ENCODE measurements around the gene ALKAL2. TPM values are rescaled to one million over a fixed set of nuclear protein-coding genes. Genes with fewer than 3 reads are reported as not detected.

Gene ALKAL2
- total and polyA plus RNA-seq, 2 donors (not counting 3 experiments of a cell fraction or from before 2014, with no cell fraction given), result not detected

DNA sequence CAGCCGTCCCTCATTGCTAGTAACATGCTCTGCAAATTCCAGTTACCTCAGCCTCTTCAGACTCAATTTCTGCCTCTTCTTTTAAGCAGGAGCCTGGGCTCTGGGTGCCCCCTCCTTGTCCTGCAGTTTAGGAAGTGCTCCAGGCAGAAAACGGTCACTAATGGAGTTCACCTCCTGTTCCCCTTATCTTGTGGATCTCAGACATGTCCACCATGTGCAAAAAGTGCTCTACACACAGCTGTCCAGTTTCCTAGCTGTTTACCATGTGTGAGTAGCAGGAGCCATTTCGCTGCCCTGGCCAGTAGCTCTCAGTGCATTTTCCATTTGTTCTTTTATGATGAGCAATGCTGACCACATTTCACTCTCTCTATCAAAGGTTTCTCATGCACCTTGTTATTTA lies 29.0 kb downstream of the ALKAL2 start:
- Histone ChIP-seq H3K36me3 (ENCODE audit: control insufficient read depth in 2 of 2, extremely low read depth in 1 of 2, insufficient read depth in 2 of 2, low read length in 2 of 2) (no peaks in the 10 kb centered on the region), H3K4me1 (ENCODE audit: control insufficient read depth, extremely low read depth, insufficient read depth, low read length) (peaks cover 4% of the 10 kb centered on the region), H4K20me1 (replicated peaks; ENCODE audit: control insufficient read depth, extremely low read depth, insufficient read depth, low read length) (peaks cover 2% of the 10 kb centered on the region), H3K9ac (replicated peaks; ENCODE audit: extremely low read depth, insufficient read depth, low read length) (no peak overlapping the region), H3K4me3 (replicated peaks in 1 of 3; ENCODE audit: insufficient read depth in 1 of 3, low read depth in 1 of 3, low read length in 3 of 3) (no peak overlapping the region), H3K27ac (ENCODE audit: insufficient read depth, low read depth, low read length) (no peak overlapping the region), H3K27me3 (ENCODE audit: control insufficient read depth in 2 of 2, insufficient read depth in 2 of 2, low read length in 2 of 2) (no peaks in the 10 kb centered on the region), H3K9me1 (replicated peaks; ENCODE audit: control insufficient read depth, extremely low read depth, insufficient read depth, low read length) (no peaks in the 10 kb centered on the region), H3K4me2 (ENCODE audit: insufficient read depth, low read length) (no peak overlapping the region), H3K9me3 (replicated peaks; ENCODE audit: control insufficient read depth, insufficient read depth, low read length) (no peaks in the 10 kb centered on the region), H2AFZ (ENCODE audit: low read depth, low read length) (no peak overlapping the region), H3K79me2 (ENCODE audit: control insufficient read depth, insufficient read depth, low read length) (no peaks in the 10 kb centered on the region)
- intact Hi-C loops (cut with micrococcal nuclease), result no loop called here
- DNase-seq (ENCODE audit: low read depth, low spot score), result no peak
- no peak for FAIRE-seq
- TF ChIP-seq JUN (IDR thresholded peaks at IDR 0.05; ENCODE audit: borderline replicate concordance, insufficient read depth, insufficient read length, low read depth) (no peak), POLR2AphosphoS5 (IDR thresholded peaks at IDR 0.05; ENCODE audit: insufficient read depth, low read depth, low read length) (no peak), MYC (IDR thresholded peaks at IDR 0.05; ENCODE audit: low read depth, low read length) (no peak), FOS (IDR thresholded peaks at IDR 0.05; ENCODE audit: borderline replicate concordance, insufficient read depth, low read length) (no peak), POLR2A (IDR thresholded peaks at IDR 0.05; ENCODE audit: low read depth, low read length) (no peak), CTCF (IDR thresholded peaks at IDR 0.05; ENCODE audit: extremely low read depth in 1 of 2, insufficient read depth in 1 of 2, low read depth in 1 of 2, low read length in 2 of 2) (no peak), GATA2 (IDR thresholded peaks at IDR 0.05; ENCODE audit: insufficient read depth, insufficient read length, low read depth, low read length) (no peak), EZH2 (IDR thresholded peaks at IDR 0.05; ENCODE audit: borderline replicate concordance, low read depth, low read length, severe bottlenecking) (no peak), MAX (IDR thresholded peaks at IDR 0.05; ENCODE audit: insufficient read depth, insufficient read length) (no peak)
- no TSS peak for BruUV-seq (replicated peaks)
- dilution Hi-C loops (cut with MboI; ENCODE audit: extremely low pct_ligation_motif_present, low sequenced_read_pairs), result no loop called here
- CTCF ChIA-PET, result no interaction called here
- POLR2A ChIA-PET, result interaction anchor here (1.0 kb wide), 1 partner anchor 11 kb away, joined by 3 read pairs; no protein-coding TSS in a partner anchor
